ENCODE measurements around the gene BRCA1.
"Not testable (repeated sequence)": the region's sequence is repeated elsewhere in the genome, so short reads cannot be mapped to it uniquely, and the experiment has no call there.

Gene BRCA1

DNA sequence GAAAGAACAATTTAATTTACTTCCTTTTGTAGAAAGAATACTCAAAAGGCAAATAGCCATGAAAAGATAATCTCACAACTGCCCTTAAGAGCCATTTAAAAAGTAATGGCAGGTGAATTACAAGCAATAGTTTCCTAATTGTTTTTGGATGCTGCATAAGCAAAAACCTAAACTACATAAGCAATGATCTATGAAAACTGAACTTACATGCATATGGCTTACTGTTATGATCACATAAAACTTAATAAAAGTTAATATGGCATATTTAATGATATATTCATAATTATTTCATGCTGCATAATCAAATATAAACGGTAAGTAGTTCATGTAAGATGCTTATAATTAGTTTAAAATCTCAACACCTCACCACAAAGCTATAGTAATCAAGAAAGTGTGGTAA is 18.6 kb downstream of the BRCA1 start:
- no peaks in the 10 kb centered on the region for H3K27me3 ChIP-seq
- no peaks in the 10 kb centered on the region for H3K4me1 ChIP-seq
- peaks cover 14% of the 10 kb centered on the region for H3K36me3 ChIP-seq
- TF ChIP-seq, protein P1, sequence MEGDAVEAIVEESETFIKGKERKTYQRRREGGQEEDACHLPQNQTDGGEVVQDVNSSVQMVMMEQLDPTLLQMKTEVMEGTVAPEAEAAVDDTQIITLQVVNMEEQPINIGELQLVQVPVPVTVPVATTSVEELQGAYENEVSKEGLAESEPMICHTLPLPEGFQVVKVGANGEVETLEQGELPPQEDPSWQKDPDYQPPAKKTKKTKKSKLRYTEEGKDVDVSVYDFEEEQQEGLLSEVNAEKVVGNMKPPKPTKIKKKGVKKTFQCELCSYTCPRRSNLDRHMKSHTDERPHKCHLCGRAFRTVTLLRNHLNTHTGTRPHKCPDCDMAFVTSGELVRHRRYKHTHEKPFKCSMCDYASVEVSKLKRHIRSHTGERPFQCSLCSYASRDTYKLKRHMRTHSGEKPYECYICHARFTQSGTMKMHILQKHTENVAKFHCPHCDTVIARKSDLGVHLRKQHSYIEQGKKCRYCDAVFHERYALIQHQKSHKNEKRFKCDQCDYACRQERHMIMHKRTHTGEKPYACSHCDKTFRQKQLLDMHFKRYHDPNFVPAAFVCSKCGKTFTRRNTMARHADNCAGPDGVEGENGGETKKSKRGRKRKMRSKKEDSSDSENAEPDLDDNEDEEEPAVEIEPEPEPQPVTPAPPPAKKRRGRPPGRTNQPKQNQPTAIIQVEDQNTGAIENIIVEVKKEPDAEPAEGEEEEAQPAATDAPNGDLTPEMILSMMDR (IDR thresholded peaks at IDR 0.05; ENCODE audit: low read depth, low read length): no peak
- DNase-seq: no peak
- no peaks in the 10 kb centered on the region for H3K9me3 ChIP-seq
- no peak overlapping the region for H3K4me3 ChIP-seq (ENCODE audit: low read depth, low read length)

DNA sequence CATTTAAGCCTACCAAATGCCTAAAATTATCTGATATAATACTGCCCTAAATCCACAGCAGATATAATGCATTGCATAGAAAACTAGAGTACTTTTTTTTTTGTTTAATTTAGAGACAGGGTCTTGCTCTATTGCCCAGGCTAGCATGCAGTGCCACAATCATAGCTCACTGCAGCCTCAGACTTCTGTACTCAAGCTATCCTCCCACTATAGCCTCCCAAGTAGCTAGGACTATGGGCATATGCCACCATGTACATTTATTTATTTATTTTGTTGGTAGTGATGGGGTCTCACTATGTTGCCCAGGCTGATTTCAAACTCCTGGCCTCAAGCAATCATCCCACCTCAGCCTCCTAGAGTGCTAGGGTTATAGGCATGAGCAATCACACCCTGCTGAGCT is 20.0 kb downstream of the BRCA1 start:
- H3K4me1 ChIP-seq: no peaks in the 10 kb centered on the region
- no peaks in the 10 kb centered on the region for H3K27me3 ChIP-seq
- TF ChIP-seq, protein P1 (IDR thresholded peaks at IDR 0.05; ENCODE audit: low read depth, low read length): no peak
- H3K36me3 ChIP-seq: peaks cover 18% of the 10 kb centered on the region
- no peak for DNase-seq
- H3K9me3 ChIP-seq: no peaks in the 10 kb centered on the region
- H3K4me3 ChIP-seq (ENCODE audit: low read depth, low read length): no peak overlapping the region

- TF ChIP-seq, protein P1 (IDR thresholded peaks at IDR 0.05; ENCODE audit: low read depth, low read length): no peak
- H3K4me3 ChIP-seq (ENCODE audit: low read depth, low read length): no peak overlapping the region
- peaks cover 23% of the 10 kb centered on the region for H3K36me3 ChIP-seq
- no peak for DNase-seq
- no peaks in the 10 kb centered on the region for H3K27me3 ChIP-seq
- no peaks in the 10 kb centered on the region for H3K9me3 ChIP-seq
- H3K4me1 ChIP-seq: no peaks in the 10 kb centered on the region
Observed at GRCh38 chr17:43104665-43105064, 20.5 kb downstream of the BRCA1 start.

DNA sequence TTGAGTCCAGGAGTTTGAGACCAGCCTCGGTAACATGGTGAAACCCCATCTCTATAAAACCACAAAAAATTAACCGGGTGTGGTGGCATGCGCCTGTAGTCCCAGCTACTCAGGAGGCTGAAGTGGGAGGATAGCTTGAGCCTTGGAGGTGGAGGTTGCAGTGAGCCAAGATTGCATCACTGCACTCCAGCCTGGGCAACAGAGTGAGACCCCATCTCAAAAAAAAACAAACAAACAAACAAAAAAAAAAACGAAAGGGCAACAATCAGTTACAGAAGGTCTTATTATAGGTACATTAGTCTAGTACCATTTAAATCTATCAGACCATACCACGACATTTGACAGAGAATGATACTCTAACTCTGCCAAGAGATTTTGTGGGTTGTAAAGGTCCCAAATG is 29.8 kb downstream of the BRCA1 start:
- H3K4me3 ChIP-seq (ENCODE audit: low read depth, low read length); DNase-seq; H3K27me3 ChIP-seq; H3K4me1 ChIP-seq; H3K9me3 ChIP-seq: not testable (repeated sequence)
- H3K36me3 ChIP-seq: peaks cover 46% of the 10 kb centered on the region

DNA sequence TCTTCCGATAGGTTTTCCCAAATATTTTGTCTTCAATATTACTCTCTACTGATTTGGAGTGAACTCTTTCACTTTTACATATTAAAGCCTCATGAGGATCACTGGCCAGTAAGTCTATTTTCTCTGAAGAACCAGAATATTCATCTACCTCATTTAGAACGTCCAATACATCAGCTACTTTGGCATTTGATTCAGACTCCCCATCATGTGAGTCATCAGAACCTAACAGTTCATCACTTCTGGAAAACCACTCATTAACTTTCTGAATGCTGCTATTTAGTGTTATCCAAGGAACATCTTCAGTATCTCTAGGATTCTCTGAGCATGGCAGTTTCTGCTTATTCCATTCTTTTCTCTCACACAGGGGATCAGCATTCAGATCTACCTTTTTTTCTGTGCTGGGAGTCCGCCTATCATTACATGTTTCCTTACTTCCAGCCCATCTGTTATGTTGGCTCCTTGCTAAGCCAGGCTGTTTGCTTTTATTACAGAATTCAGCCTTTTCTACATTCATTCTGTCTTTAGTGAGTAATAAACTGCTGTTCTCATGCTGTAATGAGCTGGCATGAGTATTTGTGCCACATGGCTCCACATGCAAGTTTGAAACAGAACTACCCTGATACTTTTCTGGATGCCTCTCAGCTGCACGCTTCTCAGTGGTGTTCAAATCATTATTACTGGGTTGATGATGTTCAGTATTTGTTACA is 30.9 kb downstream of the BRCA1 start:
- TF ChIP-seq, protein P1 (IDR thresholded peaks at IDR 0.05; ENCODE audit: low read depth, low read length): no peak
- Histone ChIP-seq H3K27me3 (no peaks in the 10 kb centered on the region), H3K4me1 (peaks cover 4% of the 10 kb centered on the region), H3K9me3 (no peaks in the 10 kb centered on the region), H3K36me3 (peaks cover 41% of the 10 kb centered on the region), H3K4me3 (ENCODE audit: low read depth, low read length) (no peak overlapping the region)
- DNase-seq: no peak

GRCh38 chr17:43092901-43093300 is 32.3 kb downstream of the BRCA1 start:
- peaks cover 41% of the 10 kb centered on the region for H3K36me3 ChIP-seq

More at GRCh38 chr17:43092901-43093300, 32.3 kb downstream of the BRCA1 start:
- Histone ChIP-seq H3K4me1 (peaks cover 4% of the 10 kb centered on the region), H3K27me3 (no peaks in the 10 kb centered on the region), H3K4me3 (ENCODE audit: low read depth, low read length) (no peak overlapping the region), H3K9me3 (no peaks in the 10 kb centered on the region)
- DNase-seq: no peak
- TF ChIP-seq, protein P1 (IDR thresholded peaks at IDR 0.05; ENCODE audit: low read depth, low read length): no peak

Data from BE2C (cell line).